Endothelial cell of umbilical vein (primary cell): ENCODE results near the gene ADAM22. TPM values are rescaled to one million over a fixed set of nuclear protein-coding genes. Genes with fewer than 3 reads are reported as not detected.

Source experiments
- BruUV-seq: library from RNA; stranded (reverse); fragments of 400-500 nt; replicated peaks from 2 replicates; lab custom pipeline; 2021; lab: Mats Ljungman, UMichigan
- CTCF ChIA-PET: fragments of 300-600, 350-600 bp; sonication (Branson Sonifier 250); formaldehyde crosslinking; loops from one replicate; lab custom pipeline; 2021; ENCODE audit warnings: antibody characterized with exemption, inconsistent platforms; lab: Charles Lee
- POLR2A ChIA-PET: fragments of 300-600, 350-600 bp; sonication (Branson Sonifier 250); formaldehyde crosslinking; loops from one replicate; lab custom pipeline; 2021; ENCODE audit warnings: antibody characterized with exemption, inconsistent platforms; lab: Charles Lee
- DNase-seq: peaks from one replicate; pipeline ENCODE4 v3.0.0-alpha.2; 2011; ENCODE audit warnings: low read depth, low spot score
- FAIRE-seq: peaks from 2 replicates; lab custom pipeline; 2011; peaks lifted over from hg19 to GRCh38; lab: Jason Lieb, UNC
- H2AFZ ChIP-seq: 2 replicates; pipeline ENCODE4 v1.6.0; 2012; ENCODE audit warnings: low read depth, low read length, control low read depth, inconsistent platforms
- H3K27ac ChIP-seq: 2 replicates; pipeline ENCODE4 v1.5.1; 2011; ENCODE audit warnings: low read depth, mild to moderate bottlenecking, control low read depth, low read length, moderate library complexity; ENCODE audit not compliant: insufficient read depth
- H3K27me3 ChIP-seq, 2 experiments: 2 replicates each; pipeline versions ENCODE4 v1.6.0 to v1.6.1; 2011; ENCODE audit warnings: low read length in 2 of 2, mixed read lengths in 1 of 2; ENCODE audit not compliant: control insufficient read depth in 2 of 2, insufficient read depth in 2 of 2
- H3K36me3 ChIP-seq, 2 experiments: 2 replicates in 1 of 2; 3 replicates in 1 of 2; pipeline ENCODE4 v1.5.1; 2011; ENCODE audit warnings: low read length in 2 of 2, mild to moderate bottlenecking in 1 of 2, moderate library complexity in 1 of 2; ENCODE audit not compliant: control insufficient read depth in 2 of 2, insufficient read depth in 2 of 2; ENCODE audit errors: extremely low read depth in 1 of 2
- H3K4me1 ChIP-seq: 3 replicates; pipeline ENCODE4 v1.5.1; 2011; ENCODE audit warnings: mild to moderate bottlenecking, low read length; ENCODE audit not compliant: control insufficient read depth, insufficient read depth; ENCODE audit errors: extremely low read depth
- H3K4me2 ChIP-seq: 2 replicates; pipeline ENCODE4 v1.6.1; 2011; ENCODE audit warnings: low read length, control low read depth, mixed read lengths; ENCODE audit not compliant: insufficient read depth
- H3K4me3 ChIP-seq, 3 experiments: fragments of 200-600 bp in 1 of 3; sonication (generic), shearing (Covaris generic) in 1 of 3; replicated peaks in 1 of 3; 2 replicates each; pipeline ENCODE4 v1.5.1; 2011 to 2016; ENCODE audit warnings: control low read depth in 3 of 3, low read length in 3 of 3, mild to moderate bottlenecking in 2 of 3, inconsistent platforms in 1 of 3, low read depth in 1 of 3, moderate library complexity in 1 of 3; ENCODE audit not compliant: insufficient read depth in 1 of 3
- H3K79me2 ChIP-seq: 2 replicates; pipeline ENCODE4 v1.6.0; 2012; ENCODE audit warnings: low read length, inconsistent platforms; ENCODE audit not compliant: control insufficient read depth, insufficient read depth
- H3K9ac ChIP-seq: replicated peaks from 2 replicates; pipeline ENCODE3; 2011; ENCODE audit warnings: low read length, control low read depth; ENCODE audit not compliant: insufficient read depth; ENCODE audit errors: extremely low read depth
- H3K9me1 ChIP-seq: replicated peaks from 3 replicates; pipeline ENCODE4 v1.6.0; 2011; ENCODE audit warnings: mild to moderate bottlenecking, low read length; ENCODE audit not compliant: control insufficient read depth, insufficient read depth; ENCODE audit errors: extremely low read depth
- H3K9me3 ChIP-seq: replicated peaks from 2 replicates; pipeline ENCODE4 v1.5.1; 2012; ENCODE audit warnings: low read length, inconsistent platforms; ENCODE audit not compliant: control insufficient read depth, insufficient read depth
- H4K20me1 ChIP-seq: replicated peaks from 2 replicates; pipeline ENCODE3; 2011; ENCODE audit warnings: mild to moderate bottlenecking, low read length; ENCODE audit not compliant: control insufficient read depth, insufficient read depth; ENCODE audit errors: extremely low read depth
- CTCF ChIP-seq, 2 donors: IDR thresholded peaks; 1 replicate in 1 of 2; 2 replicates in 1 of 2; pipeline ENCODE4 v1.5.1; 2011; ENCODE audit warnings: low read length in 2 of 2, mild to moderate bottlenecking in 2 of 2, moderate library complexity in 2 of 2, control low read depth in 1 of 2, inconsistent platforms in 1 of 2, low read depth in 1 of 2; ENCODE audit not compliant: insufficient read depth in 1 of 2; ENCODE audit errors: extremely low read depth in 1 of 2
- EZH2 ChIP-seq: IDR thresholded peaks from 2 replicates; pipeline ENCODE4 v1.6.1; 2012; ENCODE audit warnings: borderline replicate concordance, low read depth, mild to moderate bottlenecking, moderate library complexity, low read length, inconsistent platforms; ENCODE audit not compliant: severe bottlenecking
- FOS ChIP-seq: IDR thresholded peaks from 2 replicates; pipeline ENCODE4 v1.6.1; 2011; ENCODE audit warnings: mild to moderate bottlenecking, low read length, moderate library complexity, borderline replicate concordance; ENCODE audit not compliant: insufficient read depth
- GATA2 ChIP-seq: IDR thresholded peaks from 2 replicates; pipeline ENCODE4 v1.7.0; 2011; ENCODE audit warnings: low read depth, mild to moderate bottlenecking, moderate library complexity, mixed read lengths, low read length; ENCODE audit not compliant: insufficient read length, insufficient read depth
- JUN ChIP-seq: IDR thresholded peaks from 2 replicates; pipeline ENCODE4 v1.6.1; 2011; ENCODE audit warnings: borderline replicate concordance, low read depth; ENCODE audit not compliant: insufficient read length, insufficient read depth
- MYC ChIP-seq: IDR thresholded peaks from one replicate; pipeline ENCODE4 v1.6.1; 2011; ENCODE audit warnings: mild to moderate bottlenecking, low read depth, low read length
- POLR2A ChIP-seq: IDR thresholded peaks from 2 replicates; pipeline ENCODE4 v1.6.1; 2012; ENCODE audit warnings: low read depth, mild to moderate bottlenecking, control low read depth, low read length
- POLR2AphosphoS5 ChIP-seq: IDR thresholded peaks from 2 replicates; pipeline ENCODE4 v1.6.1; 2012; ENCODE audit warnings: low read depth, mild to moderate bottlenecking, control low read depth, low read length, moderate library complexity; ENCODE audit not compliant: insufficient read depth
- dilution Hi-C: fragments of 300-500 bp; cut with MboI; formaldehyde crosslinking; loops from one replicate; pipeline ENCODE4 v1.15.0; 2019; ENCODE audit warnings: low sequenced_read_pairs; ENCODE audit not compliant: extremely low pct_ligation_motif_present
- intact Hi-C: fragments of 100-400 bp; cut with micrococcal nuclease; formaldehyde crosslinking; loops from one replicate; pipeline ENCODE4 v1.10.0; 2022
- polyA plus RNA-seq, 4 experiments: library from polyadenylated mRNA; depleted of rRNA in 3 of 4; stranded (reverse) in 3 of 4; unstranded in 1 of 4; fragments of >200 nt; gene quantifications; 2 replicates each; pipeline versions ENCODE4 v1.2.1 to v1.2.3, GENCODE V29; 2011 to 2012; ENCODE audit warnings: missing spikeins in 1 of 4
- total RNA-seq: library from RNA; stranded (reverse); gene quantifications from 2 replicates; pipeline ENCODE4 v1.2.3, GENCODE V29; 2021
- TF ChIP-seq, protein P1 (sequence below): IDR thresholded peaks from 2 replicates; pipeline ENCODE4 v1.6.1; 2011; ENCODE audit not compliant: insufficient read depth, insufficient read length

The ADAM22 gene
- total and polyA plus RNA-seq, 2 donors (not counting 3 experiments of a cell fraction or from before 2014, with no cell fraction given) = 0.33 to 0.53 TPM

DNA sequence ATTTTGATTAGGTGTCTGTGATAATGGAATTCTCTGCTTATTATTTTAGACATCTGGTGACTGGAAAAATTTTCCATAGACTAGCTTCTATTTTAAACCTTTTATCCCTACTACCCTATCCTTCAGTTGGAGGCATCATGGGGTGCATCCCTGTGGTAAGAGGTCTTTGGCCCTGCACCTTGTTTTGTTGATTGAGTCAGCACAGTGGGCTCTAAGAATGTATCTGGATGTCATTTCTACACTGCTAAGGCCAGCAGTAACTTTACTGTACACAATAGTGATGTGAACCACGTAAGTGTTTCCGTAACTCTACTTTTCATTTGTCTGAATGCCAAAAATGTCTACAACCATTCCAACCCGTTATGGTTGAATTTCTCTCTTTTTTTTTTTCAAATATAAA lies 75.6 kb downstream of the ADAM22 start:
- H3K36me3 ChIP-seq = no peaks in the 10 kb centered on the region
- TF ChIP-seq GATA2 (no peak), POLR2A (no peak), CTCF (IDR thresholded peaks at IDR 0.05; ENCODE audit: extremely low read depth in 1 of 2, insufficient read depth in 1 of 2, low read depth in 1 of 2, low read length in 2 of 2) (no peak), FOS (no peak), POLR2AphosphoS5 (no peak), JUN (no peak), EZH2 (no peak), MYC (no peak)
- TF ChIP-seq, protein P1, sequence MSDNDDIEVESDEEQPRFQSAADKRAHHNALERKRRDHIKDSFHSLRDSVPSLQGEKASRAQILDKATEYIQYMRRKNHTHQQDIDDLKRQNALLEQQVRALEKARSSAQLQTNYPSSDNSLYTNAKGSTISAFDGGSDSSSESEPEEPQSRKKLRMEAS = no peak
- CTCF ChIA-PET = no interaction called here

More for the DNA sequence above, 75.6 kb downstream of the ADAM22 start:
- DNase-seq (no peak), FAIRE-seq (no peak)
- Histone ChIP-seq H3K9ac (no peak overlapping the region), H3K4me2 (no peak overlapping the region), H4K20me1 (no peaks in the 10 kb centered on the region), H3K27ac (no peak overlapping the region), H3K27me3 (no peaks in the 10 kb centered on the region), H3K79me2 (no peaks in the 10 kb centered on the region), H3K4me1 (no peaks in the 10 kb centered on the region), H2AFZ (no peak overlapping the region), H3K9me1 (no peaks in the 10 kb centered on the region), H3K4me3 (no peak overlapping the region), H3K9me3 (no peaks in the 10 kb centered on the region)
- intact Hi-C loops = no loop called here
- BruUV-seq = no TSS peak
- dilution Hi-C loops = no loop called here
- POLR2A ChIA-PET = no interaction called here
